ENCODE data around the gene DHODH. TPM values are rescaled to one million over a fixed set of nuclear protein-coding genes. Genes with fewer than 3 reads are reported as not detected.

Gene DHODH
- total and polyA plus RNA-seq, 2 of the 4 experiments (the other 2 are of a cell fraction) = 3.2 to 4.1 TPM

GRCh38 chr16:71974068-71974818 is 34.3 kb upstream of the DHODH start:
- CTCF ChIA-PET = interaction anchor here (0.5 to 1.4 kb wide), 3 partner anchors 9 to 91 kb away, joined by 3 to 7 read pairs (median 4); no protein-coding TSS in a partner anchor
- BruUV-seq (replicated peaks) = no TSS peak

More at GRCh38 chr16:71974068-71974818, 34.3 kb upstream of the DHODH start:
- Histone ChIP-seq H3K27ac (ENCODE audit: insufficient read depth, low read length) (no peak overlapping the region), H2BK15ac (ENCODE audit: low read depth, low read length) (no peak overlapping the region), H2BK120ac (ENCODE audit: low read depth, low read length) (no peak overlapping the region), H2AK5ac (ENCODE audit: low read depth, low read length) (no peak overlapping the region), H3K14ac (replicated peaks; ENCODE audit: low read depth, low read length) (no peak overlapping the region), H3K56ac (ENCODE audit: extremely low read depth, insufficient read depth, low read length) (no peak overlapping the region), H3K27me3 (ENCODE audit: control insufficient read depth, insufficient read depth, low read length) (peaks cover 5% of the 10 kb centered on the region; the same call in 1 of the 2 replicates), H4K20me1 (ENCODE audit: insufficient read depth, low read length) (no peaks in the 10 kb centered on the region), H3K4me3 (ENCODE audit: insufficient read depth, low read depth, low read length) (no peak overlapping the region), H3K18ac (ENCODE audit: low read depth, low read length) (no peak overlapping the region), H3K9me1 (ENCODE audit: insufficient read depth, low read length) (no peaks in the 10 kb centered on the region), H2AFZ (replicated peaks; ENCODE audit: low read length, poor library complexity) (no peak overlapping the region), H2AK9ac (replicated peaks; ENCODE audit: low read depth, low read length, poor library complexity) (no peak overlapping the region), H3K4me2 (ENCODE audit: low read depth, low read length) (no peak overlapping the region), H3K36me3 (ENCODE audit: control insufficient read depth, insufficient read depth, low read length) (no peaks in the 10 kb centered on the region), H2BK5ac (ENCODE audit: low read depth, low read length, poor library complexity, severe bottlenecking) (no peak overlapping the region), H4K8ac (ENCODE audit: low read depth in 2 of 2, low read length in 2 of 2) (no peak overlapping the region), H3K9me3 (ENCODE audit: control insufficient read depth, insufficient read depth, low read length) (no peaks in the 10 kb centered on the region), H3K23ac (ENCODE audit: low read depth, low read length) (no peak overlapping the region), H2BK20ac (ENCODE audit: low read depth, low read length) (no peak overlapping the region), H3K9ac (ENCODE audit: low read depth, low read length) (no peak overlapping the region), H3K4me1 (ENCODE audit: control insufficient read depth, insufficient read depth, low read length) (no peaks in the 10 kb centered on the region), H4K5ac (ENCODE audit: low read depth, low read length) (no peak overlapping the region), H3K4ac (ENCODE audit: low read depth, low read length) (no peak overlapping the region), H3K79me1 (ENCODE audit: low read depth in 1 of 2, low read length in 2 of 2) (no peaks in the 10 kb centered on the region), H4K91ac (ENCODE audit: insufficient read depth, low read depth, low read length) (no peak overlapping the region)
- TF ChIP-seq ELK1 (IDR thresholded peaks at IDR 0.05; ENCODE audit: borderline replicate concordance, low read depth, low read length) = no peak
- no peak for TF ChIP-seq CTCF (conservative IDR thresholded peaks at IDR 0.05; ENCODE audit: low read depth, low read length)
- no peak for TF ChIP-seq FOS (IDR thresholded peaks at IDR 0.05; ENCODE audit: low read depth, low read length)
- no peak for TF ChIP-seq RCOR1 (IDR thresholded peaks at IDR 0.05; ENCODE audit: insufficient replicate concordance, low read length)
- no peak for TF ChIP-seq CEBPB (IDR thresholded peaks at IDR 0.05; ENCODE audit: low read depth, low read length)
- no peak for TF ChIP-seq RAD21 (IDR thresholded peaks at IDR 0.05; ENCODE audit: low read length)
- no peak for TF ChIP-seq BHLHE40 (IDR thresholded peaks at IDR 0.05; ENCODE audit: low read depth, low read length)
- no peak for TF ChIP-seq POLR2A (IDR thresholded peaks at IDR 0.05; ENCODE audit: low read depth, low read length)
- TF ChIP-seq MXI1 (IDR thresholded peaks at IDR 0.05; ENCODE audit: borderline replicate concordance, low read depth, low read length) = no peak
- TF ChIP-seq MAFK (IDR thresholded peaks at IDR 0.05; ENCODE audit: low read depth, low read length) = no peak
- no peak for TF ChIP-seq USF2 (IDR thresholded peaks at IDR 0.05; ENCODE audit: low read depth, low read length)
- TF ChIP-seq SMC3 (IDR thresholded peaks at IDR 0.05; ENCODE audit: low read depth, low read length) = no peak
- dilution Hi-C loops (cut with HindIII; ENCODE audit: low sequenced_read_pairs, unreplicated experiment) = no loop called here
- intact Hi-C loops (cut with micrococcal nuclease) = no loop called here
- DNase-seq (no peak), ATAC-seq (ENCODE audit: low read depth) (no peak)
- in situ Hi-C loops (cut with MboI; ENCODE audit: low sequenced_read_pairs) = no loop called here
- POLR2A ChIA-PET (ENCODE audit: unreplicated experiment) = no interaction called here
- WGBS, 2 experiments (ENCODE audit: extremely low coverage in 2 of 2, insufficient read length in 1 of 2) = 95% methylated on average over 6 of the region's 15 CpGs; no CpG with 5 or more reads in 1 of the 2 experiments
